Pons (tissue), 1 donor: ENCODE data around the gene TMEM123.
A peak's percentile ranks its signal among the peaks of the same experiment; 100 is the strongest.

ENCODE experiments used
- DNase-seq: peaks from one replicate; pipeline ENCODE4 v3.0.0-alpha.2; 2016; ENCODE audit warnings: low spot score

Gene TMEM123

GRCh38 chr11:102422817-102423712 lies 29.5 kb downstream of the TMEM123 start:
- peak; percentile 85 for DNase-seq

DNA sequence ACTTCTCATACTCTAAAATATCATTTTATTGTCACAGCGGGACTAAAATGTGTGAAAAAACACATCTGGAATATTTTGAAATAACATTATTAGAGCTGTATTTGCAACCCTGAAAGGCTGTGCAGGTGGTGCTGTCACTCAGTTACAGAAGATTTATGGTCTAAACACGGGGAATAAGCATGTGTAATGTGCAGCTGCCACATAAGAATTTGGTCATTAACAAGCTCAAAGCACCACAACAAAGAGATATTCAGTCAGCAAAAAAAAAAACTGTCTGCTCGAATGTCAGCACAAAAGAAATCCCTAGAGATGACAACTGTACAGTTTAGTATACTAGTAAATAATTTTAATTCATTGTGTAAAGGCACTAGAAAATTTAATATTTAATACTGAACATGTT lies 31.3 kb downstream of the TMEM123 start:
- peak; percentile 93 for DNase-seq

- DNase-seq, result no peak
Measured at GRCh38 chr11:102420547-102420946, 32.0 kb downstream of the TMEM123 start.

GRCh38 chr11:102419181-102419580 lies 33.4 kb downstream of the TMEM123 start:
- no peak for DNase-seq

DNA sequence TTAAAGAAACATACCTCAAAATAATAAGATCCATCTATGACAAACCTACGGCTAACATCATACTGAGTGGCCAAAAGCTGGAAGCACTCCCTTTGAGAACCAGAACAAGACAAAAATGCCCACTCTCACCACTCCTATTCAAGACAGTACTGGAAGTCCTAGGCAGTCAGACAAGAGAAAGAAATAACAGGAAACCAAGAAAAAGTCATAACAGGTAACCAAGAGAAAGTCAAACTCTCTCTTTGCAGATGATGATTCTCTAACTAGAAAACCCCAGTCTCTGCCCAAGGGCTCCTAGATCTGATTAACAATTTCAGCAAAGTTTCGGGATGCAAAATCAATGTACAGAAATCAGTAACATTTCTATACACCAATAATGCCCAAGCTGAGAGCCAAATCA lies 35.6 kb downstream of the TMEM123 start:
- no peak for DNase-seq

GRCh38 chr11:102415304-102415916 lies 37.2 kb downstream of the TMEM123 start:
- no peak for DNase-seq

DNA sequence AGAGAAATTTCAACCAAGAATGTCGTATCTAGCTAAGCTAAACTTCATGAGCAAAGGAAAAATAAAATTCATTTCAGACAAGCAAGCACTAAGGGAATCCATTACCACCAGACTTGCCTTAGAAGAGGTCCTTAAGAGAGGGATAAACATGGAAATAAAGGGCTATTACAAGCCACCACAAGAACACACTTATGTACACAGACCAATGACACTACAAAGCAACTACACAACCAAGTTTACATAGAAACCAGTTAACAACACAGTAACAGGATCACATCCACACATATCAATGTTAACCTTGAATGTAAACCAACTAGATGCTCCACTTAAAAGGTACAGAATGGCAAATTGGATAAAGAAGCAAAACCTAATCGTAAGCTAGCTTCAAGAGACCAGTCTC lies 38.0 kb downstream of the TMEM123 start:
- DNase-seq, result no peak

GRCh38 chr11:102413497-102413896 lies 39.1 kb downstream of the TMEM123 start:
- no peak for DNase-seq

DNA sequence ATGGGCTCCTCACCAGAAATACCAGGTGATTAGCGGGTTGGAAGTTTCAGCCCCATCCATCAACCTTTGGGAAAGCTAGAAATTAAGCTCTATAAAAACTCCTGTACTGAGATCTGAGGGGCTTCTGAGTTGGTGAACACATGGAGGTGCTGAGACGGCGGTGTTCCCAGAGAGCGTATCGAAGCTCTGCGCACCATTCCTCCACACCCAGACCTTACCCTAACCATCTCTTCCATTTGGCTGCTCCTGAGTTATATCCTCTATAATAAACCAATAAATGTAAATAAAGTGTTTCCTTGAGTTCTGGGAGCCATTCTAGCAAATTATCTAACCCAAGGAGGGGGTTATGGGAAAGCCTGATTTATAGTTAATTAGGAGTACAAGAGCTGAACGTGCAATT lies 41.4 kb downstream of the TMEM123 start:
- no peak for DNase-seq

DNA sequence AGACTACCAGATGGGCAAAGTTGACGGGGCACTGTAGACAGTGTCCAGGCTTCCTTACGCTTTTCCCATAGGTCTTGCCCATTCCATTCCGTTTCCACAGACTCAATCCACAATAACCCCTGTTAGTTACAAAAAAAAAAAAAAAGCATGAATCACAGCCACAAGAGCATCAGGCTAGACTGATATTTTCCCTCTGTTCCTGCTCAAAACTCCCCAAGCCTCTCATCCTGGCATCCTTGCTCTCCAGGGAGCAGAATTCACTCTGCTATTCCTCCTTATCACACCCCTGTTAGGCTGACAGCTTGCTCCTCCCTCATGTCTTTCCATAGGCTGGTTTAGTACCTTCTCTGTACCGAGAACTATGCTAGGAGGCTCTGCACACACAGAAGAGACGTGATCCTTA lies 42.2 kb downstream of the TMEM123 start:
- DNase-seq, result no peak

DNA sequence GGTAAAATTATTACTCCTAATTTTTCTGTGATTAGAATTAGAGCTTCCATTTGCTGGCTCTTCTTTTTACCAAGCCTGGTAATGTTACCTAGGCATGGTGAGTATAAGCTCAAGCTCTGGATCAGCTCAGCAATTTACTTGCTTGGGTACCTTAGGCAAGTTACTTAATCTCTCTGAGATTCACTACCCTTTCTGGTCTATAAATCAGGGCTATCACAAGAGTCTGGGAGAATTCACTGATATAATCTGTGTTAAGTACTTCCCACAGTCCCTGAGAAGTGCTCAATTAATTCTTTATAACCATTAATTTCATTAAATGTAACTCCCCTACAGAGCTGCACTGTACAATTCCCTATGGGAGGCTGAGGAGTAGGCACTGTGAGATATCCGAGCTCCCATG lies 44.2 kb downstream of the TMEM123 start:
- DNase-seq, result no peak

- DNase-seq, result no peak
Measured at GRCh38 chr11:102407901-102408300, 44.7 kb downstream of the TMEM123 start.

DNA sequence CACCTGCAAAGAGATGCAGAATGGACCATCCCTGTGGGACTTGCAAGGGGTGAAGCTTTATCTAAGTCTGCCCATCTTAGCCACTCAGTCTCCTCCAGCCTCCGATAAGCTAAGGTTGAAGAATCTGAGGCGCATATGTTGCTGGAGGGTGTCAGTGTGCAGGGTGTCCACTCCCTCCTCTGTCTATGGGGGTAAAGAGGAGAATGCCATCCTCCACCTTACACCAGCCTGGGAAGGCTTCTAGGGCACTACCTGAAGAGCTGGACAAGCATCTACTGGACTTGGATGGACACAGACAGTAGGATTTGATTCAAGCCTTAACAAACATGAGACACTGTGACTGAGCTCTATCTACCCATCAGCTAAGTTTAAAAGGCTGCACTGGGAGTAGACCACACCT lies 46.5 kb downstream of the TMEM123 start:
- DNase-seq, result no peak

- DNase-seq, result peak; percentile 69
Measured at GRCh38 chr11:102405501-102405900, 47.1 kb downstream of the TMEM123 start.

DNA sequence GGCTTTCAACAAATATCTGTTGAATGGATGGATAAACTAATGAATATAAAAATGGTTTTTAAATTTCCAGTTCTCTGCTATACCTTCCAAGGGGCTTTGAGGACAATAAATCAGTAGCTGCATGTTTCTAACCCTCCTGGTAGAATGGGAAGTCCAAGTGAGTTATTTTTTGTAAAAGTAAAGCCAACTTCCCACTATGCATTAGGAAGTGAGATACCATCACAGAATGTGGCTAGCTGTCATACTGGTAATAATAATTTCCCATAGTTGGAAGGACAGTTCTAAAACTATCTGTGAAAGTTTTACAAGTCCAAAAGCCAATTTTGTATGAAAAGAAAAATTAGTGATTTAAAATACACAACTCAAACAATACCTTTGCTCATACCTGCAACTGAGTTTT lies 50.0 kb downstream of the TMEM123 start:
- no peak for DNase-seq

DNA sequence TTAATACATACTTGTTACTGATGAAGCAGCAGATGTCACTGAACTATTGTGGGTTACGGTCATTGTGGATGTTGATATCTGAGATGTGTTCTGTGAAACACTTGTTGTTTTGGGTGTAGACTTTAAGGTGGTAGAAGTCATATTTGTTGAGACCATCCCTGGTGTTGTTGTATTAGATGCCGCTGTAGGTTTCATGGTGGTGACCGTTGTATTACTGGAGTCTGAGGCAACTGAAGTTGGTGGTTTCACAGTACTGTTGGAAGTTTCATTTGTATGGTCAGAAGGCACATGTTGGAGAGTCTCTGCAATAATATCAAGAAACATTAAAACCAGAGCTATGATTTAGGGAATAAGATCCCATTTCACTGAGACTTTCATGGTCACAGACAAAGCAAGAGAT lies 50.7 kb downstream of the TMEM123 start:
- DNase-seq, result peak; percentile 41

- DNase-seq, result no peak
Measured at GRCh38 chr11:102400603-102401002, 52.0 kb downstream of the TMEM123 start.

- DNase-seq, result no peak
Measured at GRCh38 chr11:102399189-102399588, 53.4 kb downstream of the TMEM123 start.

- no peak for DNase-seq
Measured at GRCh38 chr11:102398297-102398696, 54.3 kb downstream of the TMEM123 start.

DNA sequence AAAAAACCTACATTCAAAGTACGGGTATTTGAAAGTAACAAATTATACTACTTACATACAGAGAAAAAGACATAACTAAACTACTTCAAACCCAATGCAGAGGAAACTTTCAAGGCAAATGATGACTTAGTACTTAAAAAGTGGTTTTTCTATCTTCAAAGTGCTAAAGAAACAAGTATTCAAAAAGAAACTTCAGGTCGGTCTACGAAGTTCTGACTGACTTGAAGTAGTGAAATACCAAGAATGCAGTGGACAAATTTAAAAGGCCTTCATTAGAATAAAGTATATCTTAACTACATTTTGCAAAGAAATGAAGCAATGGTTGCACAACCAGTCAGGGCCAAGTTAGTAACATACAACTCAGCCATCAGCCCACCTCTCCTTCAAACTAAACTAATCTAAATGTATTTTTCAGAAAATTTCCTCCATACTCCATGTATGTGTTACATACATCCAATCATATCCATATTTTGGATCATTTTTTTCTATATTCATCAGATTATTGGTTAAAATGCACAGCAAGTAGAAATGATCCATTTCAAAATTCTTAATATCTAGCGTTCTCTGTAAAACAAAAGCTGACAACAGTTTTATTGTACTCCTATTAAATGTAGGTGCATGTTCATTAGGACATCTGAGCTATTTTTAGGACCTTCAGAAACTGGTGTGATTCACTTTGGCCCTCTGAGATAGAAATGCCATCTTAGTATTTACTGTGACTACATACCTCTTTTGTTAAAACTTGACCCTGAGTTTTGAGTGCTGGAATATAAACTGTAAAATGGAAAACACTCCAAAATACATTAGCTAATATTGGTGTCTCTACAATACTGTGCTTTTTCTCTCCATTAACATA lies 55.6 kb downstream of the TMEM123 start:
- DNase-seq, result no peak

DNA sequence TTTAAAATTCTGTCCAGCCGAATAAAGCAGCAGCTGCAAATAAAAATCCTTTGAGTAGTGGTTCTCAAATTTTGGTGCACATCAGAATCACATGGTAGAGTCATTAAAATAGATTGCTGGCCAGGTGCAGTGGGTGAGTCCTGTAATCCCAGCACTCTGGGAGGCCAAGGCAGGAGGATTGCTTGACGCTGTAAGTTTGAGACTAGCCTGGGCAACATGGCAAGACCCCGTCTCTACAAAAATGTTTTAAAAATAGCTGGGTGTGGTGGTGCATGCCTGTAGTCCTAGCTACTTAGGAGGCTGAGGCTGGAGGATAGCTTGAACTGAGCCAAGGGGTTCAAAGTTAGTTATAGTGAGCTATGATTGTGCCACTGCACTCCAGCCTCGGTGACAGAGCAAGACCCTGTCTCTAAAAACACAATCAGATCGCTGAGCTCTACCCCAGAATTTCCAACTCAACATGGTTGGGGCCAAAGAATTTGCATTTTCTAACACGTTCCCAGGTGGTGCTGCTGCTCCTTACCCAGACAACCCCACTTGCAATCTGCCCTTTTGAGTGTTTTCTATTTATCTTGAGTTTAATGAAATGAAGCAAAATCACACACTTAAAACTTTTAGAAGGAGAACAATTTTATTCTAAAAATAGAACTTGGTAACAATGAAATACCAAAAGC lies 56.7 kb downstream of the TMEM123 start:
- DNase-seq, result no peak

DNA sequence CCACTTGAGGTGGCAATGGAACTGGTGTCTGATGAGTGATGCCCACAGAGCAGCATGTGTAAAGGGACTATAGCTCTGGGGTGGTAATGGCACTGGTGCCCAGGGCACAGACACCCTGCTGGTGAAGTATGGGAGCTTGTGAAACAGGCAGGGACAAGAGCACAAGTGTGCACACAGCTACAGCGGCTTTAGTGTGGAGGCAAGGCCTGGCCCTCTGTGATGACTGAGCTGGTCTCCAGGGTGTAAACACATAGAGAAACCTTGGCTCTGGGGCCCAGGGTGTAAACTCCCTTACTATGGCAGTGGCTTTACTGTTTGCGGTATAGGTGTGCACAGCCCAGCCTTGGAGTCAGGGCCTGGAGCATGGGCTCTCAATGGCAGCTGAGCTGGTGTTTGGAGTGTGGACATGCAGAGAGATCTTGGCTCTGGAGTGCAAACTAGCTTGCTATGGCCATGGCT lies 59.3 kb downstream of the TMEM123 start:
- DNase-seq, result no peak
